Loucy (cell line): Measurements from ENCODE around the gene PYY.
"Not testable (repeated sequence)": the region's sequence is repeated elsewhere in the genome, so short reads cannot be mapped to it uniquely, and the experiment has no call there.

Experiments
- H2AFZ ChIP-seq: fragments of 200-600 bp; sonication (generic); 2 replicates; pipeline ENCODE4 v1.6.0; 2016; ENCODE audit warnings: antibody characterized with exemption, mild to moderate bottlenecking, low read length, moderate library complexity
- H3F3A ChIP-seq: fragments of 200-600 bp; 2 replicates; pipeline ENCODE4 v1.6.0; 2016; ENCODE audit warnings: antibody characterized with exemption, low read depth, mild to moderate bottlenecking
- H3K27me3 ChIP-seq: fragments of 200-600 bp; sonication (generic); 2 replicates; pipeline ENCODE4 v1.6.1; 2014; ENCODE audit warnings: low read length, mild to moderate bottlenecking; ENCODE audit not compliant: insufficient read depth, poor library complexity, severe bottlenecking
- H3K36me3 ChIP-seq: fragments of 200-600 bp; sonication (generic); 2 replicates; pipeline ENCODE4 v1.6.1; 2016; ENCODE audit warnings: low read length; ENCODE audit not compliant: insufficient read depth
- H3K4me1 ChIP-seq: fragments of 200-600 bp; sonication (generic); 2 replicates; pipeline ENCODE4 v1.5.1; 2014; ENCODE audit warnings: low read length, mild to moderate bottlenecking; ENCODE audit not compliant: insufficient read depth, poor library complexity, severe bottlenecking
- H3K4me2 ChIP-seq: fragments of 200-600 bp; sonication (generic); 2 replicates; pipeline ENCODE4 v1.6.0; 2014; ENCODE audit warnings: antibody characterized with exemption, low read length, low read depth, mild to moderate bottlenecking; ENCODE audit not compliant: poor library complexity, severe bottlenecking
- H3K4me3 ChIP-seq: fragments of 200-600 bp; sonication (generic); 2 replicates; pipeline ENCODE4 v1.5.1; 2014; ENCODE audit warnings: low read length, mild to moderate bottlenecking, mixed read lengths; ENCODE audit not compliant: poor library complexity, severe bottlenecking
- H3K79me2 ChIP-seq: fragments of 200-600 bp; sonication (generic); 2 replicates; pipeline ENCODE4 v1.6.1; 2014; ENCODE audit warnings: low read length; ENCODE audit not compliant: insufficient read depth
- H3K9ac ChIP-seq: fragments of 200-600 bp; sonication (generic); 2 replicates; pipeline ENCODE4 v1.6.0; 2014; ENCODE audit warnings: mild to moderate bottlenecking, low read depth, low read length, moderate library complexity; ENCODE audit not compliant: poor library complexity, severe bottlenecking
- H3K9me2 ChIP-seq: fragments of 200-600 bp; sonication (generic); replicated peaks from 2 replicates; pipeline ENCODE4 v1.6.1; 2016; ENCODE audit warnings: low read depth, low read length, mixed read lengths
- H3K9me3 ChIP-seq: fragments of 200-600 bp; sonication (generic); 2 replicates; pipeline ENCODE4 v1.6.1; 2014; ENCODE audit warnings: mild to moderate bottlenecking, antibody characterized with exemption, low read length, low read depth; ENCODE audit not compliant: insufficient read depth
- H4K20me1 ChIP-seq: fragments of 200-600 bp; sonication (generic); 2 replicates; pipeline ENCODE4 v1.6.0; 2014; ENCODE audit warnings: antibody characterized with exemption, low read length, mild to moderate bottlenecking; ENCODE audit not compliant: insufficient read depth, poor library complexity, severe bottlenecking
- CTCF ChIP-seq: fragments of 200-600 bp; sonication (generic); conservative IDR thresholded peaks from 2 replicates; pipeline ENCODE4 v1.5.1; 2014; ENCODE audit warnings: mild to moderate bottlenecking, antibody characterized with exemption, low read length
- EZH2phosphoT487 ChIP-seq: fragments of 200-600 bp; IDR thresholded peaks from 2 replicates; pipeline ENCODE4 v1.6.1; 2018; ENCODE audit warnings: antibody characterized with exemption, mild to moderate bottlenecking, moderate library complexity, borderline replicate concordance

The PYY gene

DNA sequence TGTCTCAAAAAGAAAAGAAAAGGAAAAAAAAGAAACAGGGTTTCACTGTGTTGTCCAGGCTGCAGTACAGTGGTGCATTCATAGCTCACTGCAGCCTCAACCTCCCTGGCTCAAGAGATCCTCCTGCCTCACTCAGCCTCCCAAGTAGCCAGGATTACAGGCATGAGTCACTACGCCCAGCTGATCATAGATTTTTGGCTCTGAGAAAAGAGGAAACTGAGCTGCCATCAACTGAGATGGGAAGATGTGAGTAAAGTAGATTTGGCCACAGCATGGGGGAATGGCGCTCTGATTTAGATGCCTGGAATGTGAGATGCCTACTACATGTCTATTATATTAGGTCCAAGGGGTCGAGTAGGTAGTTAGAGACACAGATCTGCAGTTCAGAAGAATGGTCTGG, 44.8 kb upstream of the PYY start:
- no peak overlapping the region for H2AFZ ChIP-seq
- no peaks in the 10 kb centered on the region for H3K9me2 ChIP-seq
- H3K4me1 ChIP-seq, result no peaks in the 10 kb centered on the region
- H3K79me2 ChIP-seq, result no peaks in the 10 kb centered on the region
- H4K20me1 ChIP-seq, result no peaks in the 10 kb centered on the region
- no peaks in the 10 kb centered on the region for H3F3A ChIP-seq
- no peak overlapping the region for H3K4me3 ChIP-seq
- no peak overlapping the region for H3K4me2 ChIP-seq
- H3K27me3 ChIP-seq, result no peaks in the 10 kb centered on the region
- H3K36me3 ChIP-seq, result no peaks in the 10 kb centered on the region
- no peaks in the 10 kb centered on the region for H3K9me3 ChIP-seq
- TF ChIP-seq EZH2phosphoT487, result no peak
- no peak for TF ChIP-seq CTCF
- no peak overlapping the region for H3K9ac ChIP-seq

GRCh38 chr17:43997180-43997579, 43.4 kb upstream of the PYY start:
- H3K4me3 ChIP-seq, H3K4me2 ChIP-seq, H3K79me2 ChIP-seq, H3K9ac ChIP-seq, H3K4me1 ChIP-seq, H3K9me2 ChIP-seq, H3K36me3 ChIP-seq, H3K27me3 ChIP-seq, H3K9me3 ChIP-seq, H2AFZ ChIP-seq, H3F3A ChIP-seq, H4K20me1 ChIP-seq: not testable (repeated sequence)

DNA sequence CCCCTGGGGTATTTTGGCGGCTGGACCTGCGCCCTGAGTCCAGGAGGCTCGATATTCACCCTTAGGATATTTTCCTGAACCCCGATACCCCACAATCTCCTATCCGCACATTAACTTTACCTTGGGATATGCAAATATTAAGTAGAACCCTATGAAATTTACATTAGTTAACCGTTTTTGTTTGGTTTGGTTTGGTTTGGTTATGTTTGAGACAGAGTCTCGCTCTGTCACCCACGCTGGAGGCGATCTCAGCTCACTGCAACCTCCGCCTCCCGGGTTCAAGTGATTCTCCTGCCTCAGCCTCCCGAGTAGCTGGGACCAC, 41.4 kb upstream of the PYY start:
- no peak for TF ChIP-seq EZH2phosphoT487
- TF ChIP-seq CTCF, result no peak
- H3K4me3 ChIP-seq, result no peak overlapping the region
- H3K27me3 ChIP-seq, result no peaks in the 10 kb centered on the region
- H3K36me3 ChIP-seq, result no peaks in the 10 kb centered on the region
- no peaks in the 10 kb centered on the region for H3F3A ChIP-seq
- no peaks in the 10 kb centered on the region for H3K9me2 ChIP-seq
- H3K4me2 ChIP-seq, result no peak overlapping the region
- no peaks in the 10 kb centered on the region for H3K9me3 ChIP-seq
- H3K79me2 ChIP-seq, result no peaks in the 10 kb centered on the region
- H3K9ac ChIP-seq, result no peak overlapping the region
- H4K20me1 ChIP-seq, result no peaks in the 10 kb centered on the region
- H3K4me1 ChIP-seq, result no peaks in the 10 kb centered on the region
- H2AFZ ChIP-seq, result peak overlapping the region; percentile 62

DNA sequence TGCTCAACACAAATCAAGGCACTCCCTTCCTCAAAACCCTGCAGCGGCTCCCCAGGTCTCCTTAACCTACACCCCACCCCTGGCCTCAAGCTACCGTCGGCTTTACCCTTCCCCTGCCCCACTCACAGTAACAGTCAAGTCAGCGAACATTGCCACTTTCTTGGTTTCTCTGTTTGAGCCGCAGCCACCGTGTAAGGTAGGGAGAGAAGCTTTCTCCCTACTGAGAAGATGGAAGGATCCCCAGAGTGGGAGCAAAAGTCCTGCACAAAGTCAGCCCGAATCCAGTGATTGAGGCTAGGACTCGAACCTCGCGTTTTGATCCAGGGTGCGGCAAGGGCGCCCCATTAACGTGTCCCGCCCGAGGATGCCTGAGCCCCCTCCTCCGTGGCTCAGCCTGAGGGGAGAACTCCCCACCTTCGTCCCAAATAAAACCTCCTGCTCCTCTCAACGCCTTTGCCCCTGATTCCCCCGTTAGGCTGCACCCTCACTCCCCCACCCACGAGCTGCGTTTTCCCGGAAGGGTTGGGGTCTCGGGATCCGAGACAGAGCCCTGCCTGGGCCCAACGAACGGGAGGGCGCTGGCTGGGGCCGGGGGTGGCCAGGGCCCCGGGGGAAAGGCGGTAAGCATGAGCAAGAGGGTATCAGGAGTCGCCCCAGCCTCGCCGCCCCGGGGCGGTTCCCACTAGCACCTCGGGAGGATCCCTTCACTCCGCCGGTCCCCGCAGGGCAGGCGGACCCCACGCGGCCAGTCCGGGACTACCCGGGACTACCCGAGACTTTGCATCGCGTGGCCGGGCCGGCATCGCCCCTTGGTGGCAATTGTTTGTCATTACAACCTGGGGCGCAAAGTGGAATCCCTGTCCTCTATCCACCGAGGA, 40.8 kb upstream of the PYY start:
- Histone ChIP-seq H3K9ac (no peak overlapping the region), H2AFZ (peak overlapping the region; percentile 62), H3K4me1 (no peaks in the 10 kb centered on the region), H3K9me2 (no peaks in the 10 kb centered on the region), H3K27me3 (no peaks in the 10 kb centered on the region), H3K4me3 (no peak overlapping the region), H3F3A (no peaks in the 10 kb centered on the region), H3K79me2 (no peaks in the 10 kb centered on the region), H3K36me3 (no peaks in the 10 kb centered on the region), H3K9me3 (no peaks in the 10 kb centered on the region), H3K4me2 (peak overlapping the region; percentile 44), H4K20me1 (no peaks in the 10 kb centered on the region)
- TF ChIP-seq EZH2phosphoT487 (no peak), CTCF (peak; percentile 91)
